Measurements from ENCODE around the gene C13orf46.

- no peak for TF ChIP-seq CTCF (IDR thresholded peaks at IDR 0.05)
- TF ChIP-seq POLR2AphosphoS5 (IDR thresholded peaks at IDR 0.05), result no peak
Observed at GRCh38 chr13:114022309-114022669, 48.4 kb upstream of the C13orf46 start.
